Suppressor macrophage treated with lipopolysaccharide for 4 hours (primary cell): ENCODE data around the gene ANKRD18A.

ENCODE experiments used
- DNase-seq: peaks from one replicate; pipeline ENCODE4 v3.0.0-alpha.2; 2020

ANKRD18A gene

DNA sequence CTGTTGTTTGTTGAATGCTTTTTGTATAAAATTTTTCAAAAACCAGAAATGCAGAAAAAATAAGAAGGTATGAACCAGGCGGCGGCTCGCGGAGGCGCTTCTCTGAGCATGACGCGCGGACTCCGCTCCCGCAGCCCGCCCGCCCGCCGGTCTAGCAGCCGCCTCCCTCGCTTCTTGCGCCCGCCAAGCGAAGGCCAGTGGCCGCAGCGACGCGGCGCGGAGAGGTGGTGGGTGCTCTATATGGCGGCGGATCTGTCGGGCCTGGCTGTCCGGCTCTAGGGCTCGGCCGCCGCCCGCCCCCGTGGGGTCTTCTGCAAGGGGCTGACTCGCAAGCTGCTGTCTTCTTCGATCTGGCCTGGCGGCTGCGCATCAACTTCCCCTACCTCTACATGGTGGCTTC lies 93.8 kb downstream of the ANKRD18A start:
- no peak for DNase-seq

- DNase-seq = no peak
These were observed 97.3 kb downstream of the ANKRD18A start for GRCh38 chr9:38523121-38523520.

DNA sequence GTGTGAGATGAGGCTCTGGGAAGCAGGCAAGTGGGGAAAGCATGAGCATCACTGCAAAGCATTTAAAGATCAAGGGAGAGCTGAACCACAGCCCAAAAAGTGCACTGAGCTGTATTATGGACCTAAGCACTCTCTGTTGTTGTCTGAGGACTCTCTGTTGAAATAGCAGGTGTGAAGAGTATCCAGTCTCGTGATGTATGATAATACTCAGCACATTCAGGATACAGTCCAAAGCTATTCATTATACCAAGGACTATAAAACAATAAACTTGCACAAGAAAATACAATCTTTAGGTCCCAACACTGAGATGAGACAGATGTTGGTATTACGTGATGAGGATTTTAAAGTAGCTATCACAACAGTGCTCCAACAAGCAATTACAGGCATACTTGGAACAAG lies 98.6 kb downstream of the ANKRD18A start:
- DNase-seq = no peak
